Measurements from ENCODE around the gene ECHS1.

Gene ECHS1

DNA sequence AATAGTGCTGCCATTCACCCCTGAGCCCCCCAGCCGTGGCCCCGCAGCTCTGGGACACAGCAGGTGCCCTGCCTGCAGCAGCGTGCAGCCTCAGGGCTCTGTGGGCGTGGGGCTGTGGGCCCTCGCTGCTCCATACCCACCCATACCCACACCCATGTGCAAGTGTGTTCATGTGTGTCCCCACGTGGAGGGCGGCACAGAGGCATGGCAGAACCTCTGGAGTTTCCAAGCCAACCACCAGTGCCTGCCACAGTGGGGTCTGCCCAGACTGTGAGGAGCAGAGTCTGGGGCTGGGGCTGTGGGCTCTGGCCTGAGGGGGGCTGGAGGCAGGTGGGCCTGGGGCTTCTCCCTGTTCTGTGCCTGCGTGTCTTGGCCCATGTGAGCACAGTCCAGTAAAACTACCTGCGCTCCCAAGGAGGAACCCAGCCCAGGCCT, 23.6 kb downstream of the ECHS1 start:
- DNase-seq (ENCODE audit: low read depth), result no peak
- TF ChIP-seq, protein P1, sequence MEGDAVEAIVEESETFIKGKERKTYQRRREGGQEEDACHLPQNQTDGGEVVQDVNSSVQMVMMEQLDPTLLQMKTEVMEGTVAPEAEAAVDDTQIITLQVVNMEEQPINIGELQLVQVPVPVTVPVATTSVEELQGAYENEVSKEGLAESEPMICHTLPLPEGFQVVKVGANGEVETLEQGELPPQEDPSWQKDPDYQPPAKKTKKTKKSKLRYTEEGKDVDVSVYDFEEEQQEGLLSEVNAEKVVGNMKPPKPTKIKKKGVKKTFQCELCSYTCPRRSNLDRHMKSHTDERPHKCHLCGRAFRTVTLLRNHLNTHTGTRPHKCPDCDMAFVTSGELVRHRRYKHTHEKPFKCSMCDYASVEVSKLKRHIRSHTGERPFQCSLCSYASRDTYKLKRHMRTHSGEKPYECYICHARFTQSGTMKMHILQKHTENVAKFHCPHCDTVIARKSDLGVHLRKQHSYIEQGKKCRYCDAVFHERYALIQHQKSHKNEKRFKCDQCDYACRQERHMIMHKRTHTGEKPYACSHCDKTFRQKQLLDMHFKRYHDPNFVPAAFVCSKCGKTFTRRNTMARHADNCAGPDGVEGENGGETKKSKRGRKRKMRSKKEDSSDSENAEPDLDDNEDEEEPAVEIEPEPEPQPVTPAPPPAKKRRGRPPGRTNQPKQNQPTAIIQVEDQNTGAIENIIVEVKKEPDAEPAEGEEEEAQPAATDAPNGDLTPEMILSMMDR (conservative IDR thresholded peaks at IDR 0.05; ENCODE audit: control insufficient read depth, insufficient read depth, low read depth, low read length), result no peak
- H3K4me3 ChIP-seq (ENCODE audit: control insufficient read depth, low read depth, low read length), result no peak overlapping the region

DNA sequence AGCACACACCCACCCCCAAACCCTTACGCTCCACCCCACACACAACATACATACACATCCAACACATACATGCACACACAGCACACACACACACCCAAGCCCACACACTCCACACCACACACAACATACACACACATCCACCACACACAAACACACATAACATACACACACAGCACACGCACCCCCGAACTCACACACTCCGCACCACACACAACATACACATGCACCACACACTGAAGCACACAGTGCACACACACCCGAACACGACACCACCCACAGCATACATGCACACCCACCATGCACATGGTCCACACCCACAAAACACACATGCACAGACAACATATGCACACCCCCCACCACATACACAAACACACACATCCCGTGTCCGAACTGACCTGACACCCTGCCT, 24.0 kb downstream of the ECHS1 start:
- H3K4me3 ChIP-seq (ENCODE audit: control insufficient read depth, low read depth, low read length), result no peak overlapping the region
- TF ChIP-seq, protein P1 (conservative IDR thresholded peaks at IDR 0.05; ENCODE audit: control insufficient read depth, insufficient read depth, low read depth, low read length), result no peak
- no peak for DNase-seq (ENCODE audit: low read depth)

DNA sequence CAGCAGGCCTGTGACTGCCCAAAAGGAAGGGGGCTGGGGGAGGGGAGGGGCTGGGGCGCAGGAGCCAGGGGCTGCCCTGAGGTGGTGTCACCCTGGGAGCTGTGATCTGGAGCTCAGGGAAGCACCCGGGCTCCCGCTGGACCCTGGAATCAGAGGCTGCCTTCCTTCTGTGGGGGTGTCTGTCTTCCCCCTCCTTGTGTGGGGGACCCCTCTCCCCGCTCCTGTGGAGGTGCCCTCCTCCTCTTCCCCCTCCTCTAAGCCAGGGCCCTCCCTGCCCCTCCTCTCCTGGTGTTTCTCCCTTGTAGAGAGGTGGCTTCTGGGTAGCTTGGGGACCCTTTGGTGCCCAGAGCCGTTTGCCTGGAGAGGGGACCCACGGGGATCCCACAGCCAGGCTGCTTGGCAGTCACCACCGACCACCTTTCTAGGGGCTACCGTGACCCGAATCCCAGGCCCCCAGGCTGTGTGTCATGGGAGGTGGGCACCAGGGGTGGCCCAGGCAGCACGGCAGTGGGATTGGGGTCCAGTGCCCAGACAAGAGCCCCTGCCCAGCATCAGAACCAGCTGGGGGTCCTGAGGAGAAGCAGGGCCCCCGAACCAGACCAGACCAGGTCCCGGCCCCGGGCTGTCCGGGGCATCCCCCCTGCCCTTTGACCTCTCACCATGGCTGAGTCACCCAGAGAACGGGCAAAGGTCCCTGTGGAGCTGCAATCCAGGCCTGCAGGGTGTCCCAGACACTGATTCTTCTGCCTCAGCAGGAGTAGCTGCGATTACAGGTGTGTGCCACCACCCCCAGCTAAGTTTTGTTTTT, 25.2 kb downstream of the ECHS1 start:
- DNase-seq (ENCODE audit: low read depth), result no peak
- TF ChIP-seq, protein P1 (conservative IDR thresholded peaks at IDR 0.05; ENCODE audit: control insufficient read depth, insufficient read depth, low read depth, low read length), result no peak

DNA sequence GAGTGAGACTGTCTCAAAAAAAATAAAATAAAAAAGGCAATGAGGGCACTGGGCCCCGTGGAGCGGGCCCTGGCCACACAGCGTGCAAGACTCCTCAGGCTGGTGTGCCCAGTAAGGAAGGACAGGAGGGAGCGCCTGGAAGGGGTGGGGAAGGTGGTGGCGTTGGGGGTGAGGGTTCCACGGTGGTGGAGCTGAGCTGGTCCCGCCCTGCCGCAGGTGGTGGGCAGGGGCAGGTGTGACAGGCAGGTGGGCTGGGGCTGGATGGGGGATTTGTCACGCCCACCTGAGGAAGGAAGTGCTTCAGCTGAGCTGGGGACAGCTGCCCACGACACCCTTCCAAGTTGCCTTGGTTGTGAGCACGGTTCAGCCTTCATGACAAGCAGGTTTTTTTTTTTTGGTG, 26.7 kb downstream of the ECHS1 start:
- TF ChIP-seq, protein P1 (conservative IDR thresholded peaks at IDR 0.05; ENCODE audit: control insufficient read depth, insufficient read depth, low read depth, low read length), result no peak
- no peak overlapping the region for H3K4me3 ChIP-seq (ENCODE audit: control insufficient read depth, low read depth, low read length)
- DNase-seq (ENCODE audit: low read depth), result no peak

More for the DNA sequence above, 25.2 kb downstream of the ECHS1 start:
- no peak overlapping the region for H3K4me3 ChIP-seq (ENCODE audit: control insufficient read depth, low read depth, low read length)

DNA sequence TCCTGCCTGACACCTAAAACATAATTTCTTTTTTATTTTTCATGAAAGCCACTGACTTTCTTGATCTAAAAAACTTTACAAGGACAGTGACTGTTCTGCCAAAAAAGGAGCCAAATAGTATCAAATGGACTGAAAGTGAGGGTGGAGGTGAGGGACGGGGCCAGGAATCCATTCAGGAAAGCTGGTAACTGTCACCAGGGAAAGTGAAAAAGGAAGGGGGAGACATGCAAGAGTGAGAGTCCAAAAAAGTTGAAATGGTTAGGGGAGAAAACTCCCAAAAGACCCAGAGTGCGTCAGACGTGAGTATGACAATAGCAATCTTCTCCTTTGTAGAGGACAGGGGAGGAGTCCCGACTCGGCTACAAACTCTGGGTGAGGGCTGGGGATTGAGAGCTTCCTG, 28.9 kb downstream of the ECHS1 start:
- TF ChIP-seq, protein P1 (conservative IDR thresholded peaks at IDR 0.05; ENCODE audit: control insufficient read depth, insufficient read depth, low read depth, low read length), result no peak
- no peak overlapping the region for H3K4me3 ChIP-seq (ENCODE audit: control insufficient read depth, low read depth, low read length)
- no peak for DNase-seq (ENCODE audit: low read depth)

DNA sequence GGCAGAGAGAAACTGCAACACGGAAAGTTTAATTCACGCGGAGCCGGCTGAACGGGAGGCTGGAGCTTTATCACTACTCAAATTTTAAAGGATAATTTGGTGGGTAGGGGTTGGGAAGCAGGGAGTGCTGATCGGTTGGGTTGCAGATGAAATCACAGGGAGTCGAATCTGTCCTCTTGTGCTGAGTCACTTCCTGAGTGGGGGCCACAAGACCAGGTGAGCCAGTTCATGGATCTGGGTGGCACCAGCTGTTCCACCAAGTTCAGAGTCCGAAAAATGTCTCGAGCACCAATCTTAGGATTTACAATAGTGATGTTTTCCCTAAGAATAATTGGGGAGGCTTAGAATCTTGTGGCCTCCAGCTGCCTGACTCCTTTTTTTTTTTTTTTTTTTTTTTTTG, 29.6 kb downstream of the ECHS1 start:
- TF ChIP-seq, protein P1 (conservative IDR thresholded peaks at IDR 0.05; ENCODE audit: control insufficient read depth, insufficient read depth, low read depth, low read length), result no peak
- no peak for DNase-seq (ENCODE audit: low read depth)
- H3K4me3 ChIP-seq (ENCODE audit: control insufficient read depth, low read depth, low read length), result no peak overlapping the region

All from fibroblast of mammary gland (primary cell).